ENCODE measurements around the gene EPHB1. TPM values are rescaled to one million over a fixed set of nuclear protein-coding genes. Genes with fewer than 3 reads are reported as not detected.

Gene EPHB1
- total RNA-seq, 1 experiment from 2014 or later, result 7.0 TPM

DNA sequence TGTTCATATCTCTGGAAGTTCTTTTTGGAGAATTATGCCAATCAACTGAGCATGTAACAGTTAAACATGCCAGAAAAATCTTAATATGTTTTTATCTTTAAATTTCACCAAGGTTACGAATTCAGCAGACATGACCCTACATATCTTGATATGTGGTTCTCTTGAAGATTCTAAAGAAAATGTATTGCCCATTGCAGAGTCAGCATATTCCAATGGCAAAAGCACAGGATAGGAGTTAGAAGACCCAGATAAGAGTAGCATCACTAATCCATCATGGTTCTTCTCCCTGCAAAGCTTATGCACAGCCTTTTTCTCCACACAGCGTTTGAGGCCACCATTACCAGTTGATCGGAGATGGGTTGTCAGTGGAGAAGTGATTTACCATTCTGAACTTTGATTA is 402.8 kb downstream of the EPHB1 start:
- Mint-ChIP-seq H3K27me3 (ENCODE audit: low read depth) (no peaks in the 10 kb centered on the region), H3K4me1 (no peaks in the 10 kb centered on the region), H3K4me3 (no peak overlapping the region), H3K9me3 (0 out of 2 replicates have a peak, but pooled peaks cover 6% of the 10 kb centered on the region), H3K27ac (no peak overlapping the region), H3K36me3 (no peaks in the 10 kb centered on the region; the same call in 1 of the 2 replicates)
- ATAC-seq (no peak), DNase-seq (ENCODE audit: low spot score) (no peak)
- ChIA-PET POLR2A (no interaction called here), CTCF (interaction anchor here (1.2 kb wide), 1 partner anchor 17 kb away, joined by 3 read pairs; no protein-coding TSS in a partner anchor)
- TF ChIP-seq ZNF416 (CRISPR knock-in tag; IDR thresholded peaks at IDR 0.05), result no peak
- TF ChIP-seq, protein P1, sequence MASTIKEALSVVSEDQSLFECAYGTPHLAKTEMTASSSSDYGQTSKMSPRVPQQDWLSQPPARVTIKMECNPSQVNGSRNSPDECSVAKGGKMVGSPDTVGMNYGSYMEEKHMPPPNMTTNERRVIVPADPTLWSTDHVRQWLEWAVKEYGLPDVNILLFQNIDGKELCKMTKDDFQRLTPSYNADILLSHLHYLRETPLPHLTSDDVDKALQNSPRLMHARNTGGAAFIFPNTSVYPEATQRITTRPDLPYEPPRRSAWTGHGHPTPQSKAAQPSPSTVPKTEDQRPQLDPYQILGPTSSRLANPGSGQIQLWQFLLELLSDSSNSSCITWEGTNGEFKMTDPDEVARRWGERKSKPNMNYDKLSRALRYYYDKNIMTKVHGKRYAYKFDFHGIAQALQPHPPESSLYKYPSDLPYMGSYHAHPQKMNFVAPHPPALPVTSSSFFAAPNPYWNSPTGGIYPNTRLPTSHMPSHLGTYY (CRISPR knock-in tag; IDR thresholded peaks at IDR 0.05), result no peak

DNA sequence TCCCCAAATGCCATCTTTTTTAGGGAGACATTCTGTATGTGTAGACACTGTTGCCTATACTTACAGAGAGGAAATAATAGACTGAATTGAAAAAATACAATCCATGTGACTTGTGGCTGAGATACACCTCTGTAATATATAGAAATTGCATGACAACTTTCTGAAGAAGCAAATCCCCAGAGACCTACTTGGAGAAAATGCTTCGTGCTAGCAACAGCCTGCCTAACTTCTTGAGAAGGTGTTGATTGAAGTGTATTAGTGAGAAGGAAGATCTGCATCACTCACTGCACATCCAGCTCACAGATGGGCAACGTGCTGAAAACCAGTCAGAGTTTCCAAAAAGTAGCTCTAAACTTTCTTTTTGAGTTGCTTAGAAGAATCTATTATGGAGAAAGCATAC is 404.1 kb downstream of the EPHB1 start:
- Mint-ChIP-seq H3K27me3 (ENCODE audit: low read depth) (no peaks in the 10 kb centered on the region), H3K4me1 (no peaks in the 10 kb centered on the region), H3K36me3 (no peaks in the 10 kb centered on the region; the same call in 1 of the 2 replicates), H3K4me3 (no peak overlapping the region), H3K27ac (no peak overlapping the region), H3K9me3 (0 out of 2 replicates have a peak, but pooled peaks cover 6% of the 10 kb centered on the region)
- DNase-seq (ENCODE audit: low spot score), result no peak
- TF ChIP-seq ZNF671 (CRISPR knock-in tag; IDR thresholded peaks at IDR 0.05), result no peak
- TF ChIP-seq, protein P2, sequence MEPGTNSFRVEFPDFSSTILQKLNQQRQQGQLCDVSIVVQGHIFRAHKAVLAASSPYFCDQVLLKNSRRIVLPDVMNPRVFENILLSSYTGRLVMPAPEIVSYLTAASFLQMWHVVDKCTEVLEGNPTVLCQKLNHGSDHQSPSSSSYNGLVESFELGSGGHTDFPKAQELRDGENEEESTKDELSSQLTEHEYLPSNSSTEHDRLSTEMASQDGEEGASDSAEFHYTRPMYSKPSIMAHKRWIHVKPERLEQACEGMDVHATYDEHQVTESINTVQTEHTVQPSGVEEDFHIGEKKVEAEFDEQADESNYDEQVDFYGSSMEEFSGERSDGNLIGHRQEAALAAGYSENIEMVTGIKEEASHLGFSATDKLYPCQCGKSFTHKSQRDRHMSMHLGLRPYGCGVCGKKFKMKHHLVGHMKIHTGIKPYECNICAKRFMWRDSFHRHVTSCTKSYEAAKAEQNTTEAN (CRISPR knock-in tag; IDR thresholded peaks at IDR 0.05), result no peak
- CTCF ChIA-PET, result interaction anchor here (1.7 kb wide), 1 partner anchor 404 kb away, joined by 3 read pairs; the partner anchor contains the start of gene EPHB1
- POLR2A ChIA-PET, result no interaction called here
- ATAC-seq, result no peak

DNA sequence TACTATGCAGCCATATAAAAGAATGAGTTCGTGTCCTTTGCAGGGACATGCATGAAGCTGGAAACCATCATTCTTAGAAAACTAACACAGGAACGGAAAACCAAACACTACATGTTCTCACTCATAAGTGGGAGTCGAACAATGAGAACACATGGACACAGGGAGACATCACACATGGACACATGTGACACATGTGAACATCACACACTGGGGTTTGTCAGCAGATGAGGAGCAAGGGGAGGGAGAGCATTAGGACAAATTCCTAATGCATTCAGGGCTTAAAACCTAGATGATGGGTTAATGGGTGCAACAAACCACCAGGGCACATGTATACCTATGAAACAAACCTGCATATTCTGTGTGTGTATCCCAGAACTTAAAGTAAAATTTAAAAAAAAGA is 408.0 kb downstream of the EPHB1 start:
- no peak overlapping the region for H3K4me3 Mint-ChIP-seq
- peaks cover 7% of the 10 kb centered on the region for H3K9me3 Mint-ChIP-seq
- H3K4me1 Mint-ChIP-seq, result no peaks in the 10 kb centered on the region
- H3K27ac Mint-ChIP-seq, result no peak overlapping the region
- no peaks in the 10 kb centered on the region; the same call in 1 of the 2 replicates for H3K36me3 Mint-ChIP-seq
- no peak for ATAC-seq
- ChIA-PET POLR2A (no interaction called here), CTCF (no interaction called here)
- no peaks in the 10 kb centered on the region for H3K27me3 Mint-ChIP-seq (ENCODE audit: low read depth)
- no peak for DNase-seq (ENCODE audit: low spot score)
- TF ChIP-seq, protein P3, sequence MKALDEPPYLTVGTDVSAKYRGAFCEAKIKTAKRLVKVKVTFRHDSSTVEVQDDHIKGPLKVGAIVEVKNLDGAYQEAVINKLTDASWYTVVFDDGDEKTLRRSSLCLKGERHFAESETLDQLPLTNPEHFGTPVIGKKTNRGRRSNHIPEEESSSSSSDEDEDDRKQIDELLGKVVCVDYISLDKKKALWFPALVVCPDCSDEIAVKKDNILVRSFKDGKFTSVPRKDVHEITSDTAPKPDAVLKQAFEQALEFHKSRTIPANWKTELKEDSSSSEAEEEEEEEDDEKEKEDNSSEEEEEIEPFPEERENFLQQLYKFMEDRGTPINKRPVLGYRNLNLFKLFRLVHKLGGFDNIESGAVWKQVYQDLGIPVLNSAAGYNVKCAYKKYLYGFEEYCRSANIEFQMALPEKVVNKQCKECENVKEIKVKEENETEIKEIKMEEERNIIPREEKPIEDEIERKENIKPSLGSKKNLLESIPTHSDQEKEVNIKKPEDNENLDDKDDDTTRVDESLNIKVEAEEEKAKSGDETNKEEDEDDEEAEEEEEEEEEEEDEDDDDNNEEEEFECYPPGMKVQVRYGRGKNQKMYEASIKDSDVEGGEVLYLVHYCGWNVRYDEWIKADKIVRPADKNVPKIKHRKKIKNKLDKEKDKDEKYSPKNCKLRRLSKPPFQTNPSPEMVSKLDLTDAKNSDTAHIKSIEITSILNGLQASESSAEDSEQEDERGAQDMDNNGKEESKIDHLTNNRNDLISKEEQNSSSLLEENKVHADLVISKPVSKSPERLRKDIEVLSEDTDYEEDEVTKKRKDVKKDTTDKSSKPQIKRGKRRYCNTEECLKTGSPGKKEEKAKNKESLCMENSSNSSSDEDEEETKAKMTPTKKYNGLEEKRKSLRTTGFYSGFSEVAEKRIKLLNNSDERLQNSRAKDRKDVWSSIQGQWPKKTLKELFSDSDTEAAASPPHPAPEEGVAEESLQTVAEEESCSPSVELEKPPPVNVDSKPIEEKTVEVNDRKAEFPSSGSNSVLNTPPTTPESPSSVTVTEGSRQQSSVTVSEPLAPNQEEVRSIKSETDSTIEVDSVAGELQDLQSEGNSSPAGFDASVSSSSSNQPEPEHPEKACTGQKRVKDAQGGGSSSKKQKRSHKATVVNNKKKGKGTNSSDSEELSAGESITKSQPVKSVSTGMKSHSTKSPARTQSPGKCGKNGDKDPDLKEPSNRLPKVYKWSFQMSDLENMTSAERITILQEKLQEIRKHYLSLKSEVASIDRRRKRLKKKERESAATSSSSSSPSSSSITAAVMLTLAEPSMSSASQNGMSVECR (CRISPR knock-in tag; IDR thresholded peaks at IDR 0.05; ENCODE audit: borderline replicate concordance), result no peak
- TF ChIP-seq, protein P4, sequence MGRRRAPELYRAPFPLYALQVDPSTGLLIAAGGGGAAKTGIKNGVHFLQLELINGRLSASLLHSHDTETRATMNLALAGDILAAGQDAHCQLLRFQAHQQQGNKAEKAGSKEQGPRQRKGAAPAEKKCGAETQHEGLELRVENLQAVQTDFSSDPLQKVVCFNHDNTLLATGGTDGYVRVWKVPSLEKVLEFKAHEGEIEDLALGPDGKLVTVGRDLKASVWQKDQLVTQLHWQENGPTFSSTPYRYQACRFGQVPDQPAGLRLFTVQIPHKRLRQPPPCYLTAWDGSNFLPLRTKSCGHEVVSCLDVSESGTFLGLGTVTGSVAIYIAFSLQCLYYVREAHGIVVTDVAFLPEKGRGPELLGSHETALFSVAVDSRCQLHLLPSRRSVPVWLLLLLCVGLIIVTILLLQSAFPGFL (CRISPR knock-in tag; IDR thresholded peaks at IDR 0.05; ENCODE audit: borderline replicate concordance), result no peak
- TF ChIP-seq, protein P5, sequence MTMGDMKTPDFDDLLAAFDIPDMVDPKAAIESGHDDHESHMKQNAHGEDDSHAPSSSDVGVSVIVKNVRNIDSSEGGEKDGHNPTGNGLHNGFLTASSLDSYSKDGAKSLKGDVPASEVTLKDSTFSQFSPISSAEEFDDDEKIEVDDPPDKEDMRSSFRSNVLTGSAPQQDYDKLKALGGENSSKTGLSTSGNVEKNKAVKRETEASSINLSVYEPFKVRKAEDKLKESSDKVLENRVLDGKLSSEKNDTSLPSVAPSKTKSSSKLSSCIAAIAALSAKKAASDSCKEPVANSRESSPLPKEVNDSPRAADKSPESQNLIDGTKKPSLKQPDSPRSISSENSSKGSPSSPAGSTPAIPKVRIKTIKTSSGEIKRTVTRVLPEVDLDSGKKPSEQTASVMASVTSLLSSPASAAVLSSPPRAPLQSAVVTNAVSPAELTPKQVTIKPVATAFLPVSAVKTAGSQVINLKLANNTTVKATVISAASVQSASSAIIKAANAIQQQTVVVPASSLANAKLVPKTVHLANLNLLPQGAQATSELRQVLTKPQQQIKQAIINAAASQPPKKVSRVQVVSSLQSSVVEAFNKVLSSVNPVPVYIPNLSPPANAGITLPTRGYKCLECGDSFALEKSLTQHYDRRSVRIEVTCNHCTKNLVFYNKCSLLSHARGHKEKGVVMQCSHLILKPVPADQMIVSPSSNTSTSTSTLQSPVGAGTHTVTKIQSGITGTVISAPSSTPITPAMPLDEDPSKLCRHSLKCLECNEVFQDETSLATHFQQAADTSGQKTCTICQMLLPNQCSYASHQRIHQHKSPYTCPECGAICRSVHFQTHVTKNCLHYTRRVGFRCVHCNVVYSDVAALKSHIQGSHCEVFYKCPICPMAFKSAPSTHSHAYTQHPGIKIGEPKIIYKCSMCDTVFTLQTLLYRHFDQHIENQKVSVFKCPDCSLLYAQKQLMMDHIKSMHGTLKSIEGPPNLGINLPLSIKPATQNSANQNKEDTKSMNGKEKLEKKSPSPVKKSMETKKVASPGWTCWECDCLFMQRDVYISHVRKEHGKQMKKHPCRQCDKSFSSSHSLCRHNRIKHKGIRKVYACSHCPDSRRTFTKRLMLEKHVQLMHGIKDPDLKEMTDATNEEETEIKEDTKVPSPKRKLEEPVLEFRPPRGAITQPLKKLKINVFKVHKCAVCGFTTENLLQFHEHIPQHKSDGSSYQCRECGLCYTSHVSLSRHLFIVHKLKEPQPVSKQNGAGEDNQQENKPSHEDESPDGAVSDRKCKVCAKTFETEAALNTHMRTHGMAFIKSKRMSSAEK (CRISPR knock-in tag; IDR thresholded peaks at IDR 0.05; ENCODE audit: borderline replicate concordance), result no peak
- TF ChIP-seq, protein P6, sequence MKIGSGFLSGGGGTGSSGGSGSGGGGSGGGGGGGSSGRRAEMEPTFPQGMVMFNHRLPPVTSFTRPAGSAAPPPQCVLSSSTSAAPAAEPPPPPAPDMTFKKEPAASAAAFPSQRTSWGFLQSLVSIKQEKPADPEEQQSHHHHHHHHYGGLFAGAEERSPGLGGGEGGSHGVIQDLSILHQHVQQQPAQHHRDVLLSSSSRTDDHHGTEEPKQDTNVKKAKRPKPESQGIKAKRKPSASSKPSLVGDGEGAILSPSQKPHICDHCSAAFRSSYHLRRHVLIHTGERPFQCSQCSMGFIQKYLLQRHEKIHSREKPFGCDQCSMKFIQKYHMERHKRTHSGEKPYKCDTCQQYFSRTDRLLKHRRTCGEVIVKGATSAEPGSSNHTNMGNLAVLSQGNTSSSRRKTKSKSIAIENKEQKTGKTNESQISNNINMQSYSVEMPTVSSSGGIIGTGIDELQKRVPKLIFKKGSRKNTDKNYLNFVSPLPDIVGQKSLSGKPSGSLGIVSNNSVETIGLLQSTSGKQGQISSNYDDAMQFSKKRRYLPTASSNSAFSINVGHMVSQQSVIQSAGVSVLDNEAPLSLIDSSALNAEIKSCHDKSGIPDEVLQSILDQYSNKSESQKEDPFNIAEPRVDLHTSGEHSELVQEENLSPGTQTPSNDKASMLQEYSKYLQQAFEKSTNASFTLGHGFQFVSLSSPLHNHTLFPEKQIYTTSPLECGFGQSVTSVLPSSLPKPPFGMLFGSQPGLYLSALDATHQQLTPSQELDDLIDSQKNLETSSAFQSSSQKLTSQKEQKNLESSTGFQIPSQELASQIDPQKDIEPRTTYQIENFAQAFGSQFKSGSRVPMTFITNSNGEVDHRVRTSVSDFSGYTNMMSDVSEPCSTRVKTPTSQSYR (CRISPR knock-in tag; IDR thresholded peaks at IDR 0.05), result no peak
- TF ChIP-seq FOXJ3 (CRISPR knock-in tag; IDR thresholded peaks at IDR 0.05; ENCODE audit: borderline replicate concordance) (no peak), ZNF121 (CRISPR knock-in tag; IDR thresholded peaks at IDR 0.05) (no peak), NFE2L1 (CRISPR knock-in tag; IDR thresholded peaks at IDR 0.05) (no peak), GTF2I (CRISPR knock-in tag; conservative IDR thresholded peaks at IDR 0.05) (no peak), IRF2 (CRISPR knock-in tag; IDR thresholded peaks at IDR 0.05; ENCODE audit: borderline replicate concordance, low read depth) (no peak), JUN (CRISPR knock-in tag; IDR thresholded peaks at IDR 0.05) (no peak)
- TF ChIP-seq, protein P7, sequence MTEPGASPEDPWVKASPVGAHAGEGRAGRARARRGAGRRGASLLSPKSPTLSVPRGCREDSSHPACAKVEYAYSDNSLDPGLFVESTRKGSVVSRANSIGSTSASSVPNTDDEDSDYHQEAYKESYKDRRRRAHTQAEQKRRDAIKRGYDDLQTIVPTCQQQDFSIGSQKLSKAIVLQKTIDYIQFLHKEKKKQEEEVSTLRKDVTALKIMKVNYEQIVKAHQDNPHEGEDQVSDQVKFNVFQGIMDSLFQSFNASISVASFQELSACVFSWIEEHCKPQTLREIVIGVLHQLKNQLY (CRISPR knock-in tag; IDR thresholded peaks at IDR 0.05), result no peak
